Heart right ventricle (tissue), 16 donors: Measurements from ENCODE around the gene RPS6KA2. TPM values are rescaled to one million over a fixed set of nuclear protein-coding genes. Genes with fewer than 3 reads are reported as not detected.

Experiments used
- ATAC-seq, 8 donors: fragments of 200-7000 bp; cut with Tn5 transposase; one replicate each; pipeline ENCODE4 v1.9.1; 2020; ENCODE audit warnings: mild to moderate bottlenecking in 8 of 8, moderate library complexity in 8 of 8, moderate number of reproducible peaks in 1 of 8
- DNase-seq, 2 donors: peaks; one replicate each; pipeline ENCODE4 v3.0.0-alpha.2; 2020
- H3K27ac ChIP-seq, 10 donors: fragments of 200-600 bp; sonication (generic) in 2 of 10; one replicate each; pipeline versions ENCODE4 v1.5.0 to v1.8.0; 2020 to 2022; ENCODE audit warnings: mild to moderate bottlenecking in 3 of 10
- H3K27me3 ChIP-seq, 7 donors: fragments of 200-600 bp; one replicate each; pipeline ENCODE4 v1.8.0; 2021 to 2022; ENCODE audit warnings: mild to moderate bottlenecking in 2 of 7
- H3K36me3 ChIP-seq, 9 donors: fragments of 200-600 bp; sonication (generic) in 1 of 9; one replicate each; pipeline versions ENCODE4 v1.5.0 to v1.8.0; 2020 to 2022; ENCODE audit warnings: mild to moderate bottlenecking in 2 of 9
- H3K4me1 ChIP-seq, 9 donors: fragments of 200-600 bp; sonication (generic) in 1 of 9; one replicate each; pipeline versions ENCODE4 v1.5.0 to v1.8.0; 2020 to 2022; ENCODE audit warnings: mild to moderate bottlenecking in 4 of 9
- H3K4me3 ChIP-seq, 10 donors: fragments of 200-600 bp; sonication (generic) in 2 of 10; one replicate each; pipeline versions ENCODE4 v1.5.0 to v1.8.0; 2020 to 2022; ENCODE audit warnings: mild to moderate bottlenecking in 7 of 10, moderate library complexity in 2 of 10
- H3K9me3 ChIP-seq, 11 donors: fragments of 200-600 bp in 10 of 11; sonication (generic) in 2 of 11; one replicate each; pipeline versions ENCODE4 v1.5.0 to v1.8.0; 2013 to 2022; ENCODE audit warnings: mild to moderate bottlenecking in 2 of 11, control low read depth in 1 of 11, moderate library complexity in 1 of 11
- WGBS, 2 donors: extraction: QIAGEN DNeasy Blood & Tissue Kit; methylation state at CpG; one replicate each; pipeline ENCODE4 v1.1.7; 2013; ENCODE audit warnings: inconsistent platforms in 1 of 2; 5-methylcytosine and 5-hydroxymethylcytosine counted together
- intact Hi-C, 10 donors: fragments of 100-400 bp; cut with DNase I; formaldehyde crosslinking; loops; one replicate each; pipeline versions ENCODE4 v1.11.1 to v1.14.2; 2022
- polyA plus RNA-seq, 2 donors: library from polyadenylated mRNA; stranded (reverse); fragments of 200-250 nt; gene quantifications; one replicate each; pipeline ENCODE4 v1.2.3, GENCODE V29; 2013
- total RNA-seq, 10 donors: library from RNA; stranded (reverse); fragmentation: NEBNext Ultra II Directional in 3 of 10; extraction: Animal tissue kit (Norgen Biotek cat#: 25700) in 3 of 10; gene quantifications; one replicate each; pipeline versions ENCODE4 v1.2.1 to v1.2.4, GENCODE V29; 2021 to 2023
- TF ChIP-seq, protein P1 (sequence below), 9 donors: fragments of 200-600 bp; sonication (generic) in 2 of 9; IDR thresholded peaks; one replicate each; pipeline versions ENCODE4 v1.5.0 to v1.8.0; 2021 to 2022; ENCODE audit warnings: antibody characterized with exemption in 9 of 9, mild to moderate bottlenecking in 5 of 9, moderate library complexity in 1 of 9
- donor health status: Arrhythmogenic right ventricular cardiomyopathy.
- donor health status: ischemic (EF 13 %, LVEDD 7.1; RV severe dilation, severe dysfunction).
- donor health status: healthy with polysubstance abuse.
- donor health status: DM: no; HTN: yes; CAD: no.
- donor health status: DM: no; HTN: no; CAD: no.
- donor health status: ischemic (EF 25% LVEDD 6.9; RV normal size, moderate dysfunction).
- donor health status: ischemic (EF 25% LVEDD 5.7; RV mildly dilated, moderate dysfunction).
- donor health status: healthy.
- donor health status: DM: yes; HTN: yes; CAD: no.
- donor health status: Ischemic cardiomyopathy.
- donor health status: ischemic (EF 35%, LVEDD 5.7; RV mildly dilated, moderate dysfunction).
- donor health status: nonischemic (EF 11% LVEDD 7.7; RV severe dilation, severe dysfunction).
- donor health status: DM: yes; HTN: yes; CAD: no.
- donor health status: PGD.
- donor health status: ischemic (EF 29% LVEDD 5.4; RV normal size, mild dysfunction).
- donor health status: nonischemic (EF 23%, LVEDD 6.1; RV moderate dilation, normal function).

The RPS6KA2 gene
- total and polyA plus RNA-seq, 12 donors = 20.3 to 91.4 (median 73.7) TPM

DNA sequence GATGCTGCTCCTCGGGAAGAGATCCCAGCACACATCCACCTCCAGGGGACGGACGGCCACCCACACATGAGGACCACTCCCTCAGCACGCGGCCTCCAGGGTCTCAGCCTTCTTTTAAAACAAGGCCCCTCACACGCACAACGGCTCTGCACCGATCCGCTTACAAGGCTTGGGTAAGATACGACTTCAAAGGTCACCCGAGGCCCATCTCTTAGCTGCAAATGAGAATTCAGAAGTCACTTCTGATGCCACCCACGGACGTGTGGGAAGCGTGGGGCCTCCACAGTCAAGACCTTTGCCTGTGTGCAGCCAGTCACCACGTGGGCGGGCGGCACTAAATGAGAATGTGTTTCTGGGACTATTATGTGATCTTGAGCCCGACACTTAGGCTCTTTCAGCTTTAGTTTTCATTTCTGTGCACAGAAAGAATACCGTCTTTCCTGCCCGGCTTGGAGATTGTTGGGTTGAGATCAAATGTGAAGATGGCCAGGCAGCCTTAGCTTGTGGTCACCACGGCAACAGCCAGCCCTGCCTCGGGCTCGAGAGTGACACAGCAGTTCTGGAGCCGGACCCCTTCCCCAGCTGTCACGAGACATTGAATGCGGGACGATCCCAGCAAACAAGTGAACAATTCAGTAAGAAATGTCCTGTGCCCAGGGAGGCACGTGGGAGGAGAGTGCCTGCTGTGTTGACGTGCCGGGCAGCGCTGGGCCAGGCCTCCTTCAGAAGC, 132.1 kb downstream of the RPS6KA2 start:
- H3K36me3 ChIP-seq = peaks cover 0 to 79% (median 19%) of the 10 kb centered on the region in 9 donors
- H3K9me3 ChIP-seq = no peaks in the 10 kb centered on the region

DNA sequence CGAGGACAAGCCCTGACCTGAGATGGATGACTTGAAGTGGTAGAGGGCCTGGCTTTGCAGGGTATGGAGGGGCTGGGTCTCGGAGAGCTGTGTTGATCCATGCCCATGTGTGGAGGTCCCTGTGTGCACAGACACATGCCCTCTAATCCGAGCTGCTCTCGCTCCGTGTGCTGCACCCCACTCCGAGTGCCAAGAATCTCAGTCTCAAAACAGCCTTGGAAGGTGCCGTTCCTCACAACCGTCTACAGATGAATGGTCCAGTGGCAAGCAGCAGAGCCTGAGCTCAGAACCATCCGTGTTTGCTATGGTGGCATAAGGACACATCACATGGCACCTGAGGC, 133.0 kb downstream of the RPS6KA2 start:
- Histone ChIP-seq H3K4me1 (peaks cover 0 to 20% (median 11%) of the 10 kb centered on the region in 9 donors), H3K4me3 (no peak overlapping the region), H3K9me3 (no peaks in the 10 kb centered on the region), H3K27me3 (no peaks in the 10 kb centered on the region), H3K27ac (no peak overlapping the region), H3K36me3 (peaks cover 0 to 78% (median 19%) of the 10 kb centered on the region in 9 donors)
- 97 to 99% methylated on average over 9 of the region's 9 CpGs for WGBS, 2 donors
- no peak for ATAC-seq
- no peak for DNase-seq
- TF ChIP-seq, protein P1, sequence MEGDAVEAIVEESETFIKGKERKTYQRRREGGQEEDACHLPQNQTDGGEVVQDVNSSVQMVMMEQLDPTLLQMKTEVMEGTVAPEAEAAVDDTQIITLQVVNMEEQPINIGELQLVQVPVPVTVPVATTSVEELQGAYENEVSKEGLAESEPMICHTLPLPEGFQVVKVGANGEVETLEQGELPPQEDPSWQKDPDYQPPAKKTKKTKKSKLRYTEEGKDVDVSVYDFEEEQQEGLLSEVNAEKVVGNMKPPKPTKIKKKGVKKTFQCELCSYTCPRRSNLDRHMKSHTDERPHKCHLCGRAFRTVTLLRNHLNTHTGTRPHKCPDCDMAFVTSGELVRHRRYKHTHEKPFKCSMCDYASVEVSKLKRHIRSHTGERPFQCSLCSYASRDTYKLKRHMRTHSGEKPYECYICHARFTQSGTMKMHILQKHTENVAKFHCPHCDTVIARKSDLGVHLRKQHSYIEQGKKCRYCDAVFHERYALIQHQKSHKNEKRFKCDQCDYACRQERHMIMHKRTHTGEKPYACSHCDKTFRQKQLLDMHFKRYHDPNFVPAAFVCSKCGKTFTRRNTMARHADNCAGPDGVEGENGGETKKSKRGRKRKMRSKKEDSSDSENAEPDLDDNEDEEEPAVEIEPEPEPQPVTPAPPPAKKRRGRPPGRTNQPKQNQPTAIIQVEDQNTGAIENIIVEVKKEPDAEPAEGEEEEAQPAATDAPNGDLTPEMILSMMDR (IDR thresholded peaks at IDR 0.05) = no peak
- intact Hi-C loops = loop anchor here in 1 of 10 donors (10.0 kb wide), 1 partner anchor 51 kb away; no protein-coding TSS in a partner anchor

More for the DNA sequence above, 132.1 kb downstream of the RPS6KA2 start:
- 93 to 94% methylated on average over 31 of the region's 31 CpGs for WGBS, 2 donors
- intact Hi-C loops = loop anchor here in 1 of 10 donors (10.0 kb wide), 1 partner anchor 50 kb away; no protein-coding TSS in a partner anchor
- Histone ChIP-seq H3K4me3 (no peak overlapping the region), H3K4me1 (peaks cover 0 to 11% (median 7%) of the 10 kb centered on the region in 9 donors), H3K27me3 (no peaks in the 10 kb centered on the region), H3K27ac (no peak overlapping the region)
- TF ChIP-seq, protein P1 (IDR thresholded peaks at IDR 0.05) = no peak
- ATAC-seq (no peak), DNase-seq (no peak)

DNA sequence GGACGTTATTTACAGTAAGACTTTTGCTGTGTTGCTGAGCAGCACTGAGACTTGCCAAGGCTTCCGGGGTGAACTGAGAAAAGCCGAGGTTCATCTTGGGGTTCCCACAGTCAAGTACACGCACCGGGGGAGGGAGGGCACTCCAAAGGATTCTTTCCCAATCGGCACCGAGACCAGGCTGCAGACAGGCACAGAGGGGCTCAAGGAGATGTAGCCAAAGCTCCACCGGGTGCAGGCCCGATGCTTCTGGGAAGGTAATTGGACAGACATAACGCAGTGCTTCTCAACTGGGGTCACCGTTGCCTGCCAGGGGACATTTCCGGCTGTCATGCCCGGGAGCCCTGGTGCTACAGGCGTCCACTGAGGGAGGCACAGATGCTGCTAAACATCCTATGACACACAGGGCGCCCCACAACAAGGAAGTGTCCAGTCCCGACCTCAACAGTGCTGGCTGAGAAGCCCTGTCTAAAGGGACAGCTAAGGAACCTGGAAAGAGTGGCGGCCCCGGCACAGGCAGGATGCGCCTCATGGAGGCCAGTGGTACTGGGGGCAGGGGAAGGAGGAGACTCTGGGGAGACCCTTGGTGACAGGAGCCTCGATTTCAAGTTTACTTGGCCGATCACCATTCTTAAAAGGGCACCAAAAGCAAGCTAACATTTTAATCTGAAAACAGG, 133.5 kb downstream of the RPS6KA2 start:
- H3K4me3 ChIP-seq = no peak overlapping the region
- H3K36me3 ChIP-seq = peaks cover 0 to 74% (median 19%) of the 10 kb centered on the region in 9 donors
- 97 to 98% methylated on average over 21 of the region's 21 CpGs for WGBS, 2 donors
- DNase-seq (no peak), ATAC-seq (no peak)
- H3K4me1 ChIP-seq = peaks cover 4 to 25% (median 16%) of the 10 kb centered on the region in 9 donors
- TF ChIP-seq, protein P1 (IDR thresholded peaks at IDR 0.05) = no peak
- intact Hi-C loops = loop anchor here in 1 of 10 donors (10.0 kb wide), 1 partner anchor 51 kb away; no protein-coding TSS in a partner anchor
- no peak overlapping the region for H3K27ac ChIP-seq
- no peaks in the 10 kb centered on the region for H3K9me3 ChIP-seq
- H3K27me3 ChIP-seq = no peaks in the 10 kb centered on the region

DNA sequence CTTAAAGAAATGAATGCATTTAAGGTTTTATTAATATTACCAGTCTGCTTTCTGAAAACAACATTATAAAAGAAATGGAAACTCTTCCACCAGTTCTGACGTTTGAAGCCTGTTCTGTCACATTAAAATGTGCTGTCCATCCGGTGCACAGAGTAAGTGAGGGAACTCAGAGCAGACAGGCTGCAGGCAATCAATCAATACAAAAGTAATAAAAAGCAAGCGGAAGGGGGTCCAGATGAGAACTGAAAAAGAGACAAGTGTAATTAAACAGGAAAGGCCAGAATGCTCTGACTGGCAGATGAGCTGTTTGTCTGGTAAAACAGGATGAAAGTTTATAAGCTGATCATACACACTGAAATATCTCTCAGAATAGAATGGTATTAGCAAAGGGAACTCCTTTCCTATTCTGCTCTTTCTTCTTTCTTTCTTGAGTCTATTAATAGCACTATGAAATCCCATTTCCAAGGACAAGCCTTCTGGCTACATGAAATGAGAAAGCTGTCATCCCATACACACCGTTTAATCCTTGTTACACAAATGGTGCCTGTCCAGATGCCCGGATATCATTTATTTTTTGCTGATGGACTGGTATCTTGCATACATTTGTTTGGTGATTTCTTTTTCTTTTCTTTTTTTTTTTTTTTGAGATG, 134.8 kb downstream of the RPS6KA2 start:
- TF ChIP-seq, protein P1 (IDR thresholded peaks at IDR 0.05) = no peak
- no peak overlapping the region for H3K27ac ChIP-seq
- peaks cover 6 to 36% (median 29%) of the 10 kb centered on the region in 9 donors for H3K4me1 ChIP-seq
- DNase-seq (no peak), ATAC-seq (no peak)
- no peak overlapping the region for H3K4me3 ChIP-seq
- no peaks in the 10 kb centered on the region for H3K27me3 ChIP-seq
- intact Hi-C loops = loop anchor here in 1 of 10 donors (10.0 kb wide), 1 partner anchor 53 kb away; no protein-coding TSS in a partner anchor
- peaks cover 0 to 68% (median 19%) of the 10 kb centered on the region in 9 donors for H3K36me3 ChIP-seq
- H3K9me3 ChIP-seq = no peaks in the 10 kb centered on the region
- 81 to 87% methylated on average over 5 of the region's 5 CpGs for WGBS, 2 donors
